Measurements from ENCODE around the gene ABCB9.
"Not testable (repeated sequence)": the region's sequence is repeated elsewhere in the genome, so short reads cannot be mapped to it uniquely, and the experiment has no call there.

The ABCB9 gene

GRCh38 chr12:122965851-122966742 is at the start of gene ABCB9:
Gene ABCB9, minus strand, starts transcription at chr12:122966463. Its CDS starts 6,228 bp downstream, at chr12:122960235.
- peak; percentile 89 for DNase-seq

GRCh38 chr12:123014473-123014872 is 48.2 kb upstream of the ABCB9 start:
- not testable (repeated sequence) for DNase-seq

DNA sequence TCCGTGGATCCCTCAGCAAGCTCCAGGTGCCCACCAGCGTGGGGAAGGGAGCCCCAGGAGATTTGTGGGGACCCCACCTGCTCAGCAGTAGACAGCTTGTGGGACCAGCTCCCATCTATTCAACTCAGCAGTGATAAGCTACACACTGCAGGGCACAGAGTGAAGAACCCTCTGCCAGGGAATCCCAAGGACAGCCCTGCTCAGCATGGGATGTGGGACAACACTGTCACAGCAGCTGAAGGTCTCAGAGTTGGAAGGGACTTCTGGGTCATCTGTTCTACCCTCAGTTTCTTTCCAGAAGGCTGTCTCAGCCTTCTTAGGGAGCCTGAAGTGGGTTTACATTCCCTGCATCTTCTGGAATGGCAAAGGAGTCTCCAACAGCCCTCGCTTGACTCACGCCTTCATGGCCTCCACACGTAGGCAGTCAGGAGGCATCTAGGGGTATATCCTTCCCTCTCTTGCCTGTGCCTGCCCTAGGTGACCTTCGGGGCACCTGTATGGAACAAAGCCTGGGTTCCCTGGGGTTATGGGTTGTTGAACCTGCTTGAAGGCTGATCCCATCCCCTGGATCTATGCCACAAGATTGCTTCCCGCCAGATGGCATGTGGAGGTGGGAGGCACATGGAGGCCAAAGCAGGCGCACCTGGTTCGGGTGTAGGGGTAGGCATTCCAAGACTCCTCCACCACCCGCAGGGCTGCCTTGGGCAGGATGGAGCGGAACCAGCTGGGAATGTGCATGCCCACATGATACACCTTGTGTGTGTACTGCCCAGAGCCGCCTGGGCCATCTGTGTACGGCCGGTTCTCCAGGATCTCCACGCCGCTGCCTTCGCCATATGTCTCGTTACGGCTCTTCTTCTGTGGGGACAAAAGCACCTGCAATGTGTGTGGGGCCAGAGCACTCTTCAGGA is 47.2 kb upstream of the ABCB9 start:
- no peak for DNase-seq

GRCh38 chr12:123011701-123012100 is 45.4 kb upstream of the ABCB9 start:
- DNase-seq, result no peak

- no peak for DNase-seq
Observed at GRCh38 chr12:123010681-123011080, 44.4 kb upstream of the ABCB9 start.

GRCh38 chr12:123010110-123010509 is 43.8 kb upstream of the ABCB9 start:
- no peak for DNase-seq

DNA sequence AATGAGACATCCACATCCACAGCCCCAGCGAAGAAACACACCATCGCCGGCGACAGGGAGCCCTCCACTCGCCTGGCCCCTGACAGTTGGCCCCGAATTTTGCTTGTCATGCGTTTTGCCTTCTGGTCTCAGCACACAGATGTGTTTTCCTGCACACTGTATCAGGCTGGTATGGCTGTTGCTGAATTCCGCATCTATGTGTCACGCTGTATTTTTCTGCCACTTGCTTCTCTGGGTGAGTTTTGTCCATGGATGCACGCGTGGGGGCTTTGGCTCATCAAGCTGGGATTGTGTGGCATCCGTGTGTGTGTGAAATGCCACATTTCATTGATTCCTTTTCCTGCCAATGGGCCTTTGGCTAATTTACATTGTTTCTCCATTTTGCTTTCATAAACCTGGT is 40.7 kb upstream of the ABCB9 start:
- no peak for DNase-seq

DNA sequence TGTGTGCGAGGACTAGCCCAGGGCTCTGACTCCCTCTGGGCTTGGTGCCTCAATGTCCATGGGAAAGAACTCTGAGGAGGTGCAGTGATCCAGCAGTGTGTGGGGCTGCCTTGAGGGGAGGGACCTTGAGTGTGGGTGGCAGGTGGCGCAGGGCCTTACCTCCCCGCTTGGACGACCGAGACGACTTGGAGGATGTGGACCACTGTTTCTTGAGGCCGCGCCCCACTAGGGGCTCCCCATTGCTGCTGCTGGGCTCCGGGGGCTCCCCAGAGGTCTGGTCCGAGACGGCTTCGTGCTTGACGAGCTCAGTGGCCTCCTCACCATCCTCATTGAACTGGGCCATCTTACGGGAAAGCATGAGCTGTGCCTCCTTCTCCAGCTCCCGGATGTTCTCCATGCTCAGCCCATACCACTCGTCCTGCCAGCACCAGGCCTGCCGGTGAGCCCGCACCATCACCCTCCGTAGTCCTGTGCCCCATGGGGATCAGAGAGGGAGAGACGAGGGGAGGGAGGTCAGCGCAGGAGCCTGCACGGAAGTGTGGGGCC is 38.9 kb upstream of the ABCB9 start:
- no peak for DNase-seq

DNA sequence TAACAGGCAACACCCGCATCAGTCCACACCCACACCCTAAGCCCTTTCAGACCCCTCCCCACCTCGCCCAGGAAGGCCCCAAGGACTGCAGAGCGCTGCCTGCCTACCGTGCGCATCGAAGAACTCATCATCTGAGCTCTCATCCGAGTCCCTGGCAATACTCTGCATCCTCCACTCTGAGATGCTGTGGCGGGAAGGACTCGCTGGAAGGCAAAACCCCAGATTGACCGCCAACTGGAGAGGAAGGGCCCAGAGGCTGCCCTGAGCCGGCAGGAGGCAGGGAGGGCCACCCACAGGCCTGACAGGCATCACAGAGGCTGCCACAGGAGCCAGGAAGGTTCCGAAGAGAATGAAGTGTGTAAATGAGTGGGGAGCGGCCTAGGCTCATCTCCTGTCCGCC is 38.0 kb upstream of the ABCB9 start:
- no peak for DNase-seq

GRCh38 chr12:123003257-123003656 is 37.0 kb upstream of the ABCB9 start:
- DNase-seq, result no peak

- no peak for DNase-seq
Observed at GRCh38 chr12:123001464-123001863, 35.2 kb upstream of the ABCB9 start.

DNA sequence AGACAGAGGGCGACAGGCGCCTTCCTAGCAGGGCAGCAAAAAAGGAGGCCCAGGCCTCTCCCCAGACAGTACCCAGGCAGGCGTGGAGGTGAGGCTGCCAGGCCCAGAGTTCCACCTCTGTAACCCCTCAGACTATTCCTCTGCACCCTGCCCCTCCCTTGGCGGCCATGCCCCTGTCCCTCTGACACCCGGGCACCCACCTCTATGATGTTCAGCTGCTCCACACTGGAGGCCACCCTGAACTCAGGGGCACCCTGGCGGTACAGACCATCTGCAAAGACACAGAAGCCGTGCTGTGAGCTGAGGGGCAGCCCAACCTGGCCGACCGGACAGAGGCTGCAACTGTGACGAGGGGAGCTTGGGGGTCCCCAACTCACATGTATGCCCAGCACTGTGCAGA is 34.3 kb upstream of the ABCB9 start:
- DNase-seq, result no peak

- DNase-seq, result no peak
Observed at GRCh38 chr12:122999986-123000420, 33.7 kb upstream of the ABCB9 start.

- no peak for DNase-seq
Observed at GRCh38 chr12:122999196-122999946, 33.1 kb upstream of the ABCB9 start.

DNA sequence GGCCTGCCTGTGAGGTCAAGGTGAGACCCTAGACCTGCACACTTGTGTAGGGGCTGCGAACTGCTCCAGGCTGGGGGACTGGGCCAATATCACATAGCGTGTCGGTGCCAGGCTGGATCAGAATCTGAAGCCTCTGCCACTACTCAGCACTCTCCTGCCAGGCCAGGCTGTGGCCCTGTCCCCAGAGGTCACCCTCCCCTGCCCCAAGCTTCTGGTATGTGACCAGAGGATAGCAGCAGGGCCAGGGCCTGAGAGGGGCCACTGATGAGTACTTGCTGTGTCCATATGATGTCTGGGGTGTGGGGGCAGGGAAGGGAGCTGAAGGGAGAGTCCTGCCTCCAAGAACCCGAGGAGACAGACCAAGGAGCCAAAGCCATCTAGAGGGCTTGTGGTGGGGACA is 32.1 kb upstream of the ABCB9 start:
- DNase-seq, result no peak

DNA sequence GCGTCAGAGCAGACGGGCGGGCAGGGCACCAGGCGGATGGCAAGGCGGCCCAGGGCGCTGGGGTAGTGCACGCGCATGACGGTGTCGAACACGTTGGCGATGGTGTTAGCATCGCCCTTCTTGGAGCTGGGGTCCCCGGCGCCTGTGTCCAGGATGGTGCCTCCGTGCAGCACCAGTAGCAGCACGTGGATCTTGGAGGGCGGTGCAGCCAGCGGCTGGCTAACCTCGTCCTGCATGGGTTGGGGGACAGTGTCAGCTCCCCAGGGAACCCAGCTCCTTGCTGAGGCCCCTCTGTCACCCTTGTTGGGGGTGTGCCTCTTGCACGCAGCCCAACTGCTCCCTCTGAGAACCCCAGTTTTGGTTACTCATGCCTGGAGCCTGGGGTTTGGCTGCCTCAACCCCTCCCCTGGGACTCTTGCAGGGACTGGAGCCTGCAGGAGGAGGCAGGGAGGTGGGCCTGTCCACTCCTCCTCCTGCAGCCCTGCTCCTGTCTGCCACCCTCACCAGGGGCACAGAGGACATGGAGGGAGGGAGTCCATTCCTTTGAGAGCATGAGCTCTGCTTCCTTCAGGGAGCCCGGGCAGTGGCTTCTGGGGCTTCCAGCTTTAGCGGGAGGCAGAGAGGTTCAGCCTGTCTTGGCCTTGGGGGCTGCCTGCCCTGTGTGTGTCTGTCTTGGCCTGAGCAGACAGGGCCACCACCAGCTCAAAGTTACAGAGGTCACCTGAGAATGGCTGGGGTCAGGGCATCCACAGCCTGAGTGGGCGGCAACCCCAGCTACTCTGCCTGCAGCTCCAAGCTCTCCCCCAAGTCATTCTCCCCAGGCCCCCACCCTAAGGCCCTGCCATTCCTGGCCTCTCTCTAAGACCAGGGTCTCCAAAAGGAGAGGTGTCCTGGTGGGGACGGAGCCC is 31.3 kb upstream of the ABCB9 start:
- no peak for DNase-seq

- DNase-seq, result no peak
Observed at GRCh38 chr12:122996621-122997342, 30.5 kb upstream of the ABCB9 start.

DNA sequence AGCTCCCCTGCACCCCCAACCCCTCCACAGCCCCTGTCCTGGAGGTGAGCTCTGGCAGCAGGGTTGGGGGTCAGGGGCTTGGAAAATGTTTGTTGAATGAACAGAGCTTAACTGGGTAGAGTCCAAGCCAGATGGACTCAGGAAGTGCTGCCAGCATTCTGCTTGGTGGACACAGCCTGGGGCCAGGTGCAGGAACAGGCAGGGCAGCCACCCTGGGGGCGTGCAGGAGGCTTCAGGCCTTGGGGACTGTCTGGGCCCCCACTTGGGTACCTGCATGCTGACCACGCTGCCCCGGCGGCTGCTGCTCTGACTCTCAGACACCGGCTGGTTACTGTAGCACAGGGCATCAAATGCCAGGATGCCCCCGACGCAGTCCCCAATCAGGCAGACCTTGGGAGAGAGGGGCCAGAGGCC is 29.9 kb upstream of the ABCB9 start:
- no peak for DNase-seq

DNA sequence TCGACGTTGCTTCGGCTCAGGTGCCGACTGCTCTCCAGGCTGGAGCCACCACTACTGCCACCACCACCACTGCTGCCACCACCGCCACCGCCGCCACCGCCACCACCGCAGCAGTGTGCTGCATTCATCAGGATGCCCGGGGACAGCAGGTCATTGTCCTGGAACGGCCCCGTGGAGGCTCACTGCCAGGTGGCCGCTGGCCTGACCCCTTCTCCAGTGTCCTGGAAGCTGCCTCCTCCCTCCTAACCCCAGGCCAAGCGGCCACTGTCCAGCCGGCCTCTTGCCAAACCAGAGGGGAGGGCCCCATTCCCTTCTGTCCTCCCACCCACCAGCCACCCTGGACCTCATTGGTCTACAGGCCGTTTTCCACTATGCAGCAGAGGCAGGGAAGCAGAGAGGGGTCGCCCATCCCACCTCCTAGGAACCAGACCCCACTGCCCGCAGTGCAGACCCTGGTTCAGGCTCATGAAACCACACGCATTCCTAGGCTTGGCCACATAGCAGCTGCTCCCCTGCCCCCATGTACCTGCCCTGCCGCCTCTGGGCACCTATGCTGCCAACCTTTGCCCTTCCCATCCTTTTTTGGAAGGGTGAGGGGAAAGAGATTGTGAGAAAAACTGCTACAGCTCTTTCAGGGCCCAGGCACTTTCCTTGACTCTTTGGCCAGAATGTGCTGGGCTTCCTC is 29.4 kb upstream of the ABCB9 start:
- DNase-seq, result no peak
